NCI-H1105 (cell line): ENCODE results near the gene SLC25A6.
"Not testable (repeated sequence)": the region's sequence is repeated elsewhere in the genome, so short reads cannot be mapped to it uniquely, and the experiment has no call there.

Source experiments
- DNase-seq: peaks from one replicate; lab custom pipeline; 2025; lab: John Stamatoyannopoulos, UW

The SLC25A6 gene

GRCh38 chrX:1412551-1413161 is 20.7 kb upstream of the SLC25A6 start:
- no peak for DNase-seq

DNA sequence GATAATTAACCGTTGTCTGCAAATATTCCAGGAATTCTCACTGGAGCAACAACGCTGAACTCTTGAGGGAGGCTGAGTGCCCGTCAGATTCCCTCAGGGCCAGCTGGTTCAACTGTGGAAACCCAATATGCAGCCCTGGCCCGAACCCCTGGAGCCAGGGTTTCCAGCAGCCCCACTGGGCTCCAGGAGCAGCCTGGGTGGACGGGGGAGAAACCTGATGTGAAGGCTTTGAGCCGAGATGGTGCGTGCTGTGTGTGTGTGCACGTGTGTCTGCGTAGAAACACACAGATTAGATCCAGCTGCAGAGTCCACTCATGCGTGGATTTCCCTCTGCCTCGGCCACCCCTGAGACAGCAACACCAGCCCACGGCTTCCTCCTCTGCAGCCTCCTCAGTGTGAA is 19.4 kb upstream of the SLC25A6 start:
- no peak for DNase-seq

DNA sequence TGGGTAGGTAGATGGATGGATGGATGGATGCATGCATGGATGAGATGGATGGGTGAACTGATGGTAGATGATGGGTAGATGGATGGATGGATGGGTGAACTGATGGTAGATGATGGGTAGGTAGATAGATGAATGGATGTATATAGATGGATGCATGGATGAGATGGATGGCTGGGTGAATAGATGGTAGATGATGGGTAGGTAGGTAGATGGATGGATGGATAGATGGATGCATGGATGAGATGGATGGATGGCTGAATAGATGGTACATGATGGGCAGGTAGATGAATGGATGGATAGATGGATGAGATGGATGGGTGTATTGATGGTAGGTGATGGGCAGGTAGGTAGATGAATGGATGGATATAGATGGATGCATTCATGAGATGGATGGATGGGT is 15.1 kb upstream of the SLC25A6 start:
- DNase-seq, result no peak

GRCh38 chrX:1405769-1406168 is 13.9 kb upstream of the SLC25A6 start:
- DNase-seq, result not testable (repeated sequence)

DNA sequence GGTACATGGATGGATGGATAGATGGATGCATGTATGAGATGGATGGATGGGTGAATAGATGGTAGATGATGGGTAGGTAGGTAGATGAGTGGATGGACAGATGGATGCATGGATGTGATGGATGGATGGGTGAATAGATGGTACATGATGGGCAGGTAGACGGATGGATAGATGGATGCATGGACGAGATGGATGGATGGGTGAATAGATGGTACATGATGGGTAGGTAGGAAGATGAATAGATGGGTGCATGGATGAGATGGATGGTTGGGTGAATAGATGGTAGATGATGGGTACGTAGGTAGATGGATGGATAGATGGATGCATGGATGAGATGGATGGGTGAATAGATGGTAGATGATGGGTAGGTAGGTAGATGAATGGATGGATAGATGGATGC is 12.0 kb upstream of the SLC25A6 start:
- DNase-seq, result not testable (repeated sequence)

GRCh38 chrX:1403228-1403627 is 11.3 kb upstream of the SLC25A6 start:
- DNase-seq, result no peak

GRCh38 chrX:1401611-1402430 is 9.9 kb upstream of the SLC25A6 start:
- DNase-seq, result no peak

DNA sequence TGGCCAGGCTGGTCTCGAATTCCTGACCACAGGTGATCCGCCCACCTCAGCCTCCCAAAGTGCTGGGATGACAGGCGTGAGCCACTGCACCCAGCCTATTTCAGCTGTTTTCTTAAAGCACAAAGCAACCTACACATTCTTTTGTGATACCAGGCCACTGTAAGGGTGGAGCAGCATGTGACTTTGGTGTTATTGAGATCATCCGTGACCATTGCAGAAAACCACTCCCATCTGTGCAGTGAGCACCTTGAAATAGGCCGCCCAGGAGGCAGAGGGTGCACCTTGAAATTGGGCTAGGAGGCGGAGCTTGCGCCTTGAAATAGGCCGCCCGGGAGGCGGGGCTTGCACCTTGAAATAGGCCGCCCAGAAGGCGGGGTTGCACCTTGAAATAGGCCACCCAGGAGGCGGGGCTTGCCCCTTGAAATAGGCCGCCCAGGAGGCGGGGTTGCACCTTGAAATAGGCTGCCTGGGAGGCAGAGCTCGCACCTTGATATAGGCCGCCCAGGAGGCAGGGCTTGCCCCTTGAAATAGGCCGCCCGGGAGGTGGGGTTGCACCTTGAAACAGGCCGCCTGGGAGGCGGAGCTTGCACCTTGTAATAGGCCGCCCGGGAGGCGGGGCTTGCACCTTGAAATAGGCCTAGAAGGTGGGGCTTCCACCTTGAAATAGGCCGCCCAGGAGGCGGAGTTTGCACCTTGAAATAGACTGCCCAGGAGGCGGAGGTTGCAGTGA is 9.0 kb upstream of the SLC25A6 start:
- no peak for DNase-seq

DNA sequence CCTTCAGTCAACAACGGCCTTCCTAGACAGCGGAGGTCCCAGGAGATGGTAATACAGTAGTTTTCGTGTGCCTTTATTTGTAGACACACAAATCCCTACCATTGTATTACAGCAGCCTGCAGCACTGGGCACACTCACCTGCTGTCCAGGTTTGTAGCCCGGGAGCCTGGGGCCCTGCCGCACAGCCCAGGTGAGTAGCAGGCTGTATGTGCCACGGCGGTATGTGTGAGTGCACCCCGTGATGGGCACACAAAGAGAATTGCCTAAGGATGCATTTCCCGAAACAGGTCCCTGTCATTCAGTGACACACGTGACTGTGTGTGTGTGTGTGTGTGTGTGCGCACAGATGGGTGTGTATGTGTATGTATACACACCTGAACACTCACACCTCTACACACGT is 8.1 kb upstream of the SLC25A6 start:
- no peak for DNase-seq

GRCh38 chrX:1398431-1399340 is 6.8 kb upstream of the SLC25A6 start:
- no peak for DNase-seq

- no peak for DNase-seq
These were observed 5.7 kb upstream of the SLC25A6 start for GRCh38 chrX:1397441-1398270.

GRCh38 chrX:1397001-1397400 is 5.1 kb upstream of the SLC25A6 start:
- no peak for DNase-seq

GRCh38 chrX:1395646-1396216 is 3.8 kb upstream of the SLC25A6 start:
- DNase-seq, result no peak

DNA sequence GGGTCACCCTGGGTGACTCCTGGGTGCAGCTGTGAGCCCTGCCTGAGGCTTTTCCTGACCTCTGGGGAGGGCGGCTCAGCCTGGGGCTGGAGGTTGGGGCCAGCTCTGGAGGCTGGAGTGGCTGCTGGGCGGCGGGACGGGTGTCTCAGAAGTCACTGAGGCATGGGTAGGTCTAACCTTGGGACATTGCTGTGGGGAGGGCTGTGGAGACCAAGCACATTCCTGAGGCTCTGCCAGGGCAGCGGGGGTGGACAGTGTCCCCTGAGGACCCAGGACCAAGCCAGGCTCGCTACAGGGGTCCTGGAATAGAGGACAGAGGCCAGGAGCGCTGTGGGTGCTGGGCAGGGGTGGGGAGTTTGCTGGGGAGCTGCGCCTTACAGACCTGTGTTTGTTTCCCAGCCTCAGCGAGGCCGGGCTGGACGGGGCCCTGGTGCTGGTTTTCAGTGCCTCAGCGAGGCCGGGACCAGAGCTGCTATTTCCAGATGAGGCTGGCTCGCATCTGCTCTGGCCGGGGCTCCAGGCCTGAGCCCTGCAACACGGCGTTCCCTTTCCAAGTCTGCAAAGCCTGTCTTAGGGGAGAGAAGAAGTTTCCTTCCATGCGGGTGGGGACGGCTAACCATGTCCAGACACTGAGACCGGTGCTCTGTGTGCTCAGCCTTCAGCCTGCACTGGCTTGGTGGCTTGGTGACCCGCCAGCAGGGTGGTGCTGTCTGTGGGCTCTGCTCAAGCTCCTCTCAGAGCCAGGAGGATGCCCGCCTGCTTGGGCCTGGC is 3.0 kb upstream of the SLC25A6 start:
- no peak for DNase-seq

- no peak for DNase-seq
These were observed 2.1 kb upstream of the SLC25A6 start for GRCh38 chrX:1393871-1394615.

GRCh38 chrX:1392376-1393068 is 609 bp upstream of the SLC25A6 start:
- no peak for DNase-seq

DNA sequence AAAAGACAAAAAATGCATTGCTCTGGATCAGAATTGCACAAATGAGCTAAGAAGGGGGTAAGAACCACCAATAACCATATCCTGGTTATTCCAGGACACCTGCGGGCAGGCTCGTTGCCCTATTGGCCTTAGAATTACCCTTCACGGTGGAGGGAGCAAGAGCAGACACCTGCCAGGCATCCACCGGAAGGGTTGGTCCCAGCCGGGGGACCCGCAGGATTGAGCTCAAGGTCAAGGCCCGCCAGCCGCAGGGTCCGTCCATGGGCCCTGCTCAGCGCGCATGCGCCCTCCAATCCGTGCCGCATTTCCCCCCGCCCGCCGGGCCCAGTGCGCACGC is 575 bp downstream of the SLC25A6 start:
- no peak for DNase-seq

GRCh38 chrX:1390621-1391369 is 1.1 kb downstream of the SLC25A6 start:
- DNase-seq, result no peak
